NCI-H226 (cell line): ENCODE results near the gene TMBIM6.
"Not testable (repeated sequence)": the region's sequence is repeated elsewhere in the genome, so short reads cannot be mapped to it uniquely, and the experiment has no call there.

Experiments used
- DNase-seq: peaks from one replicate; pipeline ENCODE4 v3.0.0-alpha.2; 2015

The TMBIM6 gene

DNA sequence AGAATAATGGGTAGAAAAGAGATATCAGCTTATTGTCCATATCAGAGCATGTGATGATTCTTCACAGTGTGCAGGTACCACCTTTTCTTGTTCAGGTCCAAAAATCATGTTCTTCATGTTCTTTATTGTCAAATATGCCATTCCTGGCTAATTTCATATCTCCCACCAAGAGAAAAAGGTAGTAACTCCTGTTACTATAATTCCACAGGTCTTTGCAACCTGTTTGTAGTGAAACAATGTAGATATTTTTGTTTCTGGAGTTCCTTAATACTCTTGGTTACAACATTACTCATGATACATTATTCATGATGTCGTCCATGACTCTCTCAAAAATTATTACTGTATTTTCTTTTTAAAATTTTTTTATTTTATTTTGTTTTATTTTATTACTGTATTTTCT lies 11.3 kb upstream of the TMBIM6 start:
- DNase-seq = no peak

DNA sequence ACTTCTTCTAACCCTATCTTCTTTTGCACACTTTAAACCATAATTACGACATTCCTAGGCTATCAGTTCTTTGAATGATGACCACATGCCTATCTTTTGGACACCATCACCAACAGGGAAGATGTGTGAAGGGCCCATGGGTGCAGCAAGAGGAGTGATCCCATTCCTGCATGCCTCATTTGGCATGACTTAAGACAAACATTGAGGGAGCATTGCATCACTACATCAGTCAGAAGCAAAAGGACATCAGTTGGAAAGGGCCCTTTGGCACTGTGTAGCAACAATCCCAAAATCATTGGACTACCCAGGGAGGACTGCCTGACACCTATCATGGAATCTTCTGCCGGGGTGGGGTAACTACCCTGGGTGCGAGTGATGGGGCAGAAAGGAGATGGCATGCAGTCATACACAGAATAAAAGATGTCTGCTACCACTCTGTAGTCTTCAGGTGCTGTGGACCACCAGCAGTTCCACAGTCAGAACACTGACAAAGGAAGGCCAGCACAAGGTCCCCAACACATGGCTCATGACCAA lies 10.7 kb upstream of the TMBIM6 start:
- peak; percentile 16 for DNase-seq

DNA sequence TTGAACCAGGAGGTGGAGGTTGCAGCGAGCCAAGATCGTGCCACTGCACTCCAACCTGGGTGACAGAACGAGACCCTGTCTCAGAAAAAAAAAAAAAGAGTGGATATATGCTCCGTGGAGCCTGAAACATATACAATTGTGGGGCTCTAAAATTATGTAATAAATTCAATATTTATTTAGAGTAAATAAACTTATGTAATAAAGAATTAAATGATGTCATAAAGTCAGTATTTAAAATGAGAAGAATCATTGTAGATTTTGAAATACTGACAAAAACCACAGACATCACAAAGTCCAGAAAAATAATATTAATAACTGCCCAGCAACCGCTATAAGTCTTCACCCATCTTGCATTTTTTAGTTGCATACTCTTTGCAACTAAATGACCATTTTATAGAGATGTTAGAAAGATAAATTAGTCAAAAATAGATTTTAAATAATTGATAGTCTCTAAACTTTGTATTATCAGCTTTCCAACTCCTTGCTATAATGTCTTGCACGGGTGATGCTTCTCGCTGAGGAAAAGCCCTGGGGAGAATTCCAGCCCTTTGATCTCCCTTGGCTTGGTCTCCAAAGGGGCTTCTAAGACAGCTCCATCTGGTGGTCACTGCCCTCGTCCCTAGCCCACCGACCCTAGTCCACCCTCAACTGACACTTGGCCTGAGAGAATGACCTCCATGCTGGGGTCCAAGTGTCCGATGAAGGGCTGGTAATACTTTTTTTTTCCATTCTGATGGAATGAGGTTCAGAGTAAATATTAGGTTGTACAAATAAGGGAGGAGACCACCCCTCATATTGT lies 7.9 kb upstream of the TMBIM6 start:
- no peak for DNase-seq

DNA sequence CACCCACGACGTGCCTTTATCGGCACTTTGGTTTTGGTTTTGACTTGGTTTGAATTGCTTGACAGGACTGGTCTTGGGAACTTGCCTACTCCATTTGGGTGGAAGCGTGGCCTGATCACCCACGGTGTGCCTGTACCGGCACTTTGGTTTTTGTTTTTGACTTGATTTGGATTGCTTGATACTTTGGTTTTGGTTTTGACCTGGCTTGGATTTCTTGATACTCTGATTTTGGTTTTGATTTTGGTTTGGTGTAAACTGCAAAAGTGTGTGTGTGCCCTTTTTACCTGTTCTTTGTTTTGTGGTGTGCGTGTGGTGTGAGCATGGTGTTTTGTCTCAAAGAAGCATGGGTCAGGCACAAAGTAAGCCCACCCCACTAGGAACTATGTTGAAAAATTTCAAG lies 6.5 kb upstream of the TMBIM6 start:
- not testable (repeated sequence) for DNase-seq

DNA sequence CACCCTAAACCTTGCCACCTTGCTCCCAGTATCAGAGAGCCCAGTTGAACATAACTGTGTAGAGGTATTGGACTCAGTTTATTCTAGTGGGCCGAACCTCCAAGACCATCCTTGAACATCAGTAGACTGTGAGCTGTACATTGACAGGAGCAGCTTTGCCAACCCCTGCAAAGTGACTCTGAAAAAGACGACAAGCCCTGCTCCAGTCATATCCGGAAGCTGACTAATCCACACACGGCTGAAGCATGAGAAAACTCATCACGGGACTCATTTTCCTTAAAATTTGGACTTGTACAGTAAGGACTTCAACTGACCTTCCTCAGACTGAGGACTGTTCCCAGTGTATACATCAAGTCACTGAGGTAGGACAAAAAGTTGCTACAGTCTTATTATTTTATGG lies 2.6 kb upstream of the TMBIM6 start:
- DNase-seq = not testable (repeated sequence)

DNA sequence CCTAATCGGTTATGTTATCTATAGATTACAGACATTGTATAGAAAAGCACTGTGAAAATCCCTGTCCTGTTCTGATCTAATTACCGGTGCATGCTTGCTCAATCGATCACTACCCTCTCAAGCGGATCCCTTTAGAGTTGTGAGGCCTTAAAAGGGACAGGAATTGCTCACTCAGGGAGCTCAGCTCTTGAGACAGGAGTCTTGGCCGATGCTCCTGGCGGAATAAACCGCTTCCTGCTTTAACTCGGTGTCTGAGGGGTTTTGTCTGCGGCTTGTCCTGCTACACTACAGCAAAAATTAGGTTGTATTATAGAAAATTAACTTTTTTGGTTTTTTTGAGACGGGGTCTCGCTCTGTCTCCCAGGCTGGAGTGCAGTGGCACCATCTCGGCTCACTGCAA lies 1.1 kb upstream of the TMBIM6 start:
- not testable (repeated sequence) for DNase-seq

DNA sequence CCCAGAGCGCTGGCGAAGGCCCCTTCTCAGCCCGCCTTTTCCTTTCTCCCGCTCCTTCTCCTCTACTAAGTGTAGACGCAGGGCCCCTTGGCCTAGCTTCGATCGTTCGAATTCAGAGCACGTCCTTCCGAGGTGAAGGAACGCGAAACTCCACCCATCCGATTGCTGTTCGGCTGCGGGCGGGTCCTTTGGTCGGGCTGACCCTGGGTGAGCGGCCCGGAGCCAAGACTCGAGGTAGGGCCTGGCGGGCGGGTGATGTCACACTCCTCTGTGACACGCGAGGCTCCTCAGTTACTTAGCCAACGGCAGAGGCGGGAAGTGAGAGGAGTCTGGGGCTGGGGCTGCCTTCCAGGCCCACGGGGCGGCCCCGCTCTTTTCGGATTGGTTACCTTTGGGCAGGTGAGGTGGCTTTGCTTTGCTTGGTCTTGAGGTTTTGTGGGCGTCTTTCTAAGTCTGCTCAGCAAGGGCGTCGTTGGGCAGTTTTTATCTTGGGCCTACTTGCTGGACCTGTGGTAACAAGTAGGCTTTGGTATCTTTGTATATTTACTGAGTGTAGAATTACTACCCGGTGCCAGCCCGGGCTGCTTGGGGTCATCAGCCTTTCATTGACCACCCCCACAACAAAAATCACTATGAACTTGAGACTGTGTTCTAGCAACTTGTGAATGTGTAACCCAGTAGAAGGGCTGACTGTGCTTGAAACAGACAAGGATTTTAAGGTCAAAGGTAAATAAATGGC lies 694 bp downstream of the TMBIM6 start:
- DNase-seq = peak; percentile 91

DNA sequence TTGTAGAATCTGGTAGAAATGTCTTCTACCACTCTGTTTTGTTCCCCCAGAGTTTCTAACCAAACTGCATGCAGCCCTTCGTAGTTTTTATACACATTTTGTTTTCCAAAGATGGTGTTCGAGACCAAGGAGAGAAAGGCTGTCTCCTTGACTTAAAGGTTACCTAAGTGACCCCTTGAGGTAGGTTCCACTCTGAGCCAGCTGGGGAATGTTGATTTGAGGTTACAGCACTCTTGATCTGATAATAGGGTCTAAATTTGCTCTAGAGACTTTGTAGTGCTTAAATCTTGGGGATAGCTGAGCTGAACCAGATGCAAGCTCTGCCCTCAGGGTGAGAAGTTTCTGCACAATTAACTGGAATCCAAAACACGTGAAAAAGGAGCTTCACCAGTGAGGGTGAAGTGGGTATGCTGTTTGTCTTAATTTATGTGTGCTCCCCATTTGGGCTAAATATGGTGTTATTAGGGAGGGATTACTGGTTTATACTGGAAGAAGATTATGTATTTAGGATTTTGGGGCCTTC lies 3.1 kb downstream of the TMBIM6 start:
- DNase-seq = no peak

DNA sequence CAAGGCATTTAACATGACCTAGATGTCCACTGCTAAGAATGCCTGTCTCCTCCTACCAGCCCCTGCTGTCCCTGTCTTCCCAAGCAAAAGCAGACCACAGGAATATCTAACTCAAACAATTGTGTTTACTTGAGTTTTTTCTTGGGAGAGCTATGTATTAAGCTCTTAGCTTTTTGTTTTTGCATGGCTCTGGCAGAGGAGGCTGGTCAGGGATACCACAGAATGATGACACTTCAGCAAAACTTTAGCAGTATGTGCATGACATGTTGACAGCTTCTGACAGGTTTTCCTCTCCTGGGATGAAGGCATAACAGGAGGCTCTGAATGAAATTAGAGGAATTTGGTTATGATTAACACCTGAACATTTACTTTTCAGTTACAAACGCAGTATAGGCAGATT lies 6.9 kb downstream of the TMBIM6 start:
- DNase-seq = no peak

DNA sequence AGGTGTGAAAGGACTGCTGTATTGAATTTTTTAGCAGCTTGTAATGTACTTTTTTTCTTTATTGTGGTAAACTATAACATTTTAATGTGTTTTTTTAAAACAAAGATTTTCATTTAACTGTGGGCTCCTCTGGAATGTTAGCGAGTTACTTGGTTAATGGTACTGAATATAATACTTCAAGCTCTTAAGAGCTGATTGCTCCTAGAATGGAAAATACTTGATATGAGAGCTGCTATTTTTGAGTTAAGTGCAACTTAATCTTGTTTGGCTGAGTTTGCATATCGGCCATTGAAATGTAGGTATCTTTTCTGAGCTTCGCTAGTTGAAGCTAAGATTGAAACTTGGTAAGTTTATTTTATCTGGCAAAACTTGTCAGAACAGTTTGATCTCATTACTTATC lies 7.4 kb downstream of the TMBIM6 start:
- no peak for DNase-seq

DNA sequence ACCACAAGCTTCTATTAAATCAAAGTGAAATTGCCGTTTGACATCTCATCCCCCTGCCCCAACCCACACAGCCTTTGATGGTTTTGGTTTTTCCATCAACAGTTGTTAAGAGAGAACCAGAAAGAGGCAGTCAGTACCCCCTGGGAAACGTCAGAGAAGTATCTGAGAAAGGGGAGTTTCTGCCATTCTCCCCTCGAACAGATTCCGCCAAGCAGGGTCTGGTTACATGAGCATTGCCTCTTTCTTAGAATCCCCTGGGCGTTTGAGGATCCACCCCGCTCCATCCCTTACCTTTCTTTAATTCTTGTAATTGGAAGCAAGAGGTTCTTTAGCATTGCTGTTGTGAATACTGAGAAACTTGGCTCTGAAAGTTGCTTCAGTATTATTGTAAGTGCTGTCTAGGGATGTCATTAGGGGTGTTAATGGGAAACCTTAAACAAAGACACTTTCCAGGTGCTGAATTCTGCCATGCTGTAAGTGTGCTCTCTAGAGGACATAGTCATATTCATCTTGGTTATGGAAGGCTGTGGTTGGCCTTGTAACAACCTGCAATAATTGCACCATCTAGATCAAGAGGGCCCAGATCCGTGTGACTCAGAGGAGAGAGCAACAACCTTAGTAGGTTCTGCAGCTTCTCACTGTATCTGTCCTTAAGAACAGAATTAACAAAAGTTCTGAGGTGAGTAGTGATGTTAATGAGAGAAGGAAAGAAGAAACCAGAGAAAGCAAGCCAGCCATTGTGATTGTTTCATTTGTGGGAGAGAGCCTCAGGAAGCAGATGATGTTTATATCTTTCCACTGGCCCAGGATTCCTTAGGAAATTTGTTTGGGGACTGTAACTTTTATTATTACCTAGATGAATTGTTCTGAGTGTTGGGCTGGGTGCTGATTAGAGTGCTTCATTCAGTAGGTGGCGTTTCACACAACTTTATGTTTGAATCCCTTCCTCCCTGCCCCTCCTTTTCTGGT lies 9.0 kb downstream of the TMBIM6 start:
- DNase-seq = peak; percentile 10

DNA sequence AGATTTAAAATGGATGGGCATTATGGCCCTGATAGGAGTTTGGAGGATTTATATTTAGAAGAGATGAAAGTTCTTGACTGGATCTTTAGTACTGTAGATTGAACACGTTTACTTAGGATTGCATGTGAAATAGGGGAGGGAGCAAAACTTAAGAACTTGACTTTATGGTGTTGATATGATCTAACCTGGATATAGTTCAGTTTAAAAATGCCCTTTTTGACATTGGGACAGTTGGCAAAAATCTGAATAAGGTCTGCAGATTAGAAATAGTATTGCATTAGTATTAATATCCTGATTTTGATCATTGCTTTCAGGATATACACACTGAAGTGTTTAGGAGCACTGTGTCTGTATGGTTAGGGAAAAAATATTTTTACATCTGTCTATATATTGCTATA lies 9.6 kb downstream of the TMBIM6 start:
- no peak for DNase-seq

DNA sequence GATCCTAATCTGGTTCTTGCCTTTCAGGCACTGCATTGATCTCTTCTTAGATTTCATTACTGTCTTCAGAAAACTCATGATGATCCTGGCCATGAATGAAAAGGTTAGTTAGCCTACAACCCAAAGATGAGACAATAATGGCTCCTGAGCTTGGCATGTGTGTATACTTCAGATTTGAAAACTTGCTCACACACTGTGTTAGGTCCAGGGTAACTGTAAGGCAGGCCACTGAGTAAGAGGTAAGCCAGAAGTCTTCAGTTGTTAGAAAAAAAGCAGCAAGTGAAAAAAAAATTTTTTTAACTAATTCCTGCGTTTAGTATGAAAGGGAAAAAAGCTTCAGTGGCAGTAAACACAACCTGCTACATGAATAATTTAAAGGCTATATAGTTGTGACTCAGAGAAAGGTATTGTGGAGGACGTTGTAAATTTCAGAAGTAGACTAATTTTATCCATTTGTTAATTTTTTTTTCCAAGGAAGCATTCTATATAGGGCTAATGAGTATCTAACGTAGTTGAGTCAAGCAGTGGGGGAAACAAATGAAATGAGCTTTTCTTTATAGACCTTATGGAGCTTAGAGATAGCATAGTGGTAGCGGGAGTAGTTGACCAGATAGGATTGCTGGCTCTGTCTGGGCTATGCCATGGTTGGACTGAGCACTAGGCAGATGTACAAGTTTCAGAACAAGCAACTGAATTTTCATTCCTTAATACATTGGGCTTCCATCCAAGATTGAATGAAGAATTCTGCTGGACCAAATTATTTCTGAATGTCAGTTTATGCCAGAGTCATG lies 20.5 kb downstream of the TMBIM6 start:
- DNase-seq = no peak

DNA sequence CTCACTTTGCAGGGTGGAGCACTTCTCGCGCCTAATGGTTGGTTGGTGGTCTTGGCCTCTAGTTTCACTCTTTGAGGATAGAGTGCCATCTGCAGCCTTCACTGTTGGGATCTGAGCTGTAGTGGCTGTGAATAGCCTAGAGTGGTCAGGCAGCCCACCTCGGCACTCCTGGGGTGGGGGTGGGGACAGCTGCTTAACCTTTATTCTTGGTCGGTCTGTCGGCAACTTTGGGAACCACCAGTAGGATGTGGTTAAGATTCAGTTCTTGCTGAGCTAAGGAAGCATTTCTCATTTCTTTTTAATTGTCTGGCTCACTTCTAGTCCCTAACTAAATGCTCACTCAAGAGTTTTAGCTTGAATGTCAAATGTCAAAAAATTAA lies 21.1 kb downstream of the TMBIM6 start:
- no peak for DNase-seq

DNA sequence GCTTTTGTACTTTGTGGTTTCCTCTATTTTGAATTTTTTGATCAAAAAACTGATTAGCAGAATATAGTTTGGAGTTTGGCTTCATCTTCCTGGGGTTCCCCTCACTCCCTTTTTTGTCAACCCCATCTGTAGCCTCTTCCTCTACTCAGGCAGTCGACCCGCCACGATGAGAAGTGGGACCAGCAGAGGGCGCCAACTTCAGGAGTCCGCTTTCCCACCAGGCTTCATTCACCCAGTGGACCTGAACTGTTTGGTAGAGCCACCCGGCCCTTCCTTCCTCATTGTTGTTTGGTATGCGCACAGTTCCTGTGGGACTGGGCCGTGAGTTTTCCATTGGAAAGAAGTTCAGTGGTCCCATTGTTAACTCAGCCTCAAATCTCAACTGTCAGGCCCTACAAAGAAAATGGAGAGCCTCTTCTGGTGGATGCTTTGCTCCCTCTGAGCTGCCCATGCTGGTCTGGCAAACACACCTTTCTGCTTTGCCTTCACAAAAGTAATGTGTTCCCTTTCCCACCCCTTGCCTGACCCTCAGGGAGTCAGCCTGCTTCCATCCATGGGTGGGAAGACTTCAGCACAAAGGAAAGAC lies 21.7 kb downstream of the TMBIM6 start:
- peak; percentile 34 for DNase-seq

DNA sequence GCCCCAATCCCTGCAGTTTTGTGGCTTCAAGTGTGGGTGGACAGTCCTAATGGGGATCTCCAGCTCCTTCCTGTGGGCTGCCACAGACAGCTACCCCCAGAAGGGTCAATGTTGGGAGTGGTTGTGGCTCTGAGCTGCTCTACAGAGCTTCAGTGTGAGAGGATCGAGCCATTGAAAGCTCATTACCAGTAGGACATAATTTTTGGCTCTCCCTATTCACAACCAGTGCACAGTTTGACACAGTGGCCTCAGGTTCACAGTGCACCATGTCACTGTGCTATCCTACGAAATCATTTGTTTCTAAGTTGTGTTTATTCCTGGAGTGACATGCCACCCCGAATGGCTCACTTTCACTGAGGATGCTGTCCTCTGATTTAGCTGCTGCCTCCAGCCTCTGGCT lies 22.8 kb downstream of the TMBIM6 start:
- DNase-seq = no peak

DNA sequence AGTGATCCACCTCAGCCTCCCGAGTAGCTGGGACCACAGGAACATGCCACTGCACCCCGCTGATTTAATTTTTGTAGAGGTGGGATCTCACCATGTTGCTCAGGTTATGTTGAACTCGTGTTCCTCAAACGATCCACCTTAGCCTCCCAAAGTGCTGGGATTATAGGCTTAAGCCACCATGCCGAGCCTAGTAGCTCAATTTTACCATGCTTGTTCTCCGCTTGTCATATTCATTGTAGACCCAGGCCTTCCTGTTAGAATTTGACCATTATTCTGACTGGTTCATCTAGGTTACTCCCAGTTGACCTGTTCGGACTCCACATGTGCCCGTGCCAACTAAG lies 24.7 kb downstream of the TMBIM6 start:
- no peak for DNase-seq

DNA sequence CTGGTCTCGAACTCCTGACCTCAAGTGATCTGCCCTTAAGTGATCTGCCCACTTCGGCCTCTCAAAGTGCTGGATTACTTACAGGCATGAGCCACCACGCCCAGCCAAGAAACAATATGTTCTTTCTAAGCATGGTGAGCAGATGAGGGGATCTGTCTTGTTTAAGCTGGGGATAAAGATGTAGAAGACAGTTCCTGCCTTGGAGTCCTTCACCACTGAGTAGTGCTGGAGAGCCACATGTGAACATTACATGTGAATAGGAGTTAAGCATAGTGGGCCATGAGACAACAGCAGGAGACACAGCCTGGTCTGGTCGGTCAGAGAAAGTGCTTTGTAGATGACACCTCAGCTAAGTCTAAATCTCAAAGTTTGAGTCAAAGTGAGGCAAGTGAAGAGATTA lies 26.0 kb downstream of the TMBIM6 start:
- DNase-seq = no peak

DNA sequence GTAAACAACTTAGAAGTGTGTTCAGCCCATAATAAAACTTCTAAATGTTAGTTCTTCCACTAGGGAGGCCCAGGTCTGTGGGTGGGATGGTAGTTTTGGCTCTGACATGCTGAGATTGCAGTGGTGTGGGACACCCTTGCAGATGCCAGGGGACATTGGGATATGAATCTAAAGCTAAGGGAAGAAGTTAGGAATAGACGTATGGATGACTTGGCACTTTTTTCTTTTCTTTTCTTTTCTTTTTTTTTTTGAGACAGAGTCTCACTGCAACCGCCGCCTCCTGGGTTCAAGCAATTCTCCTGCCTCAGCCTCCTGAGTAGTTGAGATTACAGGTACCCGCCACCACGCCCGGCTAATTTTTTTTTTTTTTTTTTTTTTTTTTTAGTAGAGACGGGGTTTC lies 31.7 kb downstream of the TMBIM6 start:
- DNase-seq = not testable (repeated sequence)

DNA sequence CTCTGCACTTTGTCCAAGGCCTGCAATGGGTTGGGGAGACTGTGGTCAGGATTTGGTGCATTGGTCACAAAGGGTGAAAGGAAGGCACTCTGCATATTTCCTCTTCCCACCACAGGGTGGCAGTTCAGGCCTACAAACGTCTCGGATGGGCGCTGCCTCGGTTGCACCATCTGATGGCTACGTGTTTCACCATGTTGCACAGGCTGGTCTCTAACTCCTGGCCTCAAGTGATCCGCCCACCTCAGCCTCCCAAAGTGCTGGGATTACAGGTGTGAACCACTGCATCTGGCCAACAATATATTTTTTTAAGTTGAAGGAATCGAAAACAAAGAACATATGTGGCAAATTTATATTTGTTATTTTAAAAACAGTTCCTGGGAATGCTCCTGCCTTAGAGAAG lies 35.1 kb downstream of the TMBIM6 start:
- peak; percentile 58 for DNase-seq

DNA sequence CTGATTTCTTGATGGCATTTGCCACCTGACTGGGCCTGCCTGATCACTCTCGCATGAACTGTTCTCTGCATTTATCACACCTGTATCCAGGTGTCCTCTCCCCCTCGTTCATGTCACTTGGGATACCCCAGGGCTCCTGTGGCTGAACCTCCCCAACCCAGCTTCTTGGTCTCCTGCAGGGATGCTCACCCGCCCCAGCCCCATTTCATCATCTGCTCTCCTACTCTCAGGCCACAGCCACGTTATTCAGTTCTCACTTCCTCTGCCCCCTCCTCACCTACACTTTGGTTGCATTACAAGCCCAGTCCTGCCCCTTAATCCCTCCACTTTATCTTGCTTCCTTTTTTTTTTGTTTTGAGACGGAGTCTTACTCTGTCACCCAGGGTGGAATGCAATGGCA lies 35.5 kb downstream of the TMBIM6 start:
- DNase-seq = no peak

DNA sequence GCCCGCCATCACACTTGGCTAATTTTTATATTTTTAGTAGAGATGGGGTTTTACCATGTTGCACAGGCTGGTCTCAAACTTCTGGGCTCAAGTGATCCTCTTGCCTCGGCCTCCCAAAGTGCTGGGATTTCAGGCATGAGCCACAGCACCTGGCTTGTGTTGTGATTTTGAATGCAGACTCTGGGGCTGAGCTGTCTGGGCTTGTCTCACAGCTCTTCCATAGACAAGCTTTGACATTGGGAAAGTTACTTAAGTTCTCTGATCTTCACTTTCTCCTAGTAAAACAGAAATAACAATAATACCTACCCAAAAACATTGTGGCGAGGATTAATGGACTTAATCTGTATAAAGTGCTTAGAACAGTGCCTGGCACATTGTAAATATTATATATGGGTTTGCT lies 36.0 kb downstream of the TMBIM6 start:
- no peak for DNase-seq
